HEK293T (cell line): Measurements from ENCODE around the gene SMURF1.

Experiments used
- ARNT ChIP-seq: fragments of 450-650 bp; IDR thresholded peaks from 2 replicates; pipeline ENCODE4 v1.6.1; 2017; ENCODE audit warnings: mild to moderate bottlenecking
- BHLHE40 ChIP-seq: fragments of 450-650 bp; IDR thresholded peaks from 2 replicates; pipeline ENCODE4 v1.6.1; 2016; ENCODE audit warnings: mild to moderate bottlenecking, moderate library complexity, borderline replicate concordance
- FOXA1 ChIP-seq: fragments of 450-650 bp; IDR thresholded peaks from 2 replicates; pipeline ENCODE4 v1.6.1; 2016; ENCODE audit warnings: mild to moderate bottlenecking
- HDGF ChIP-seq: fragments of 450-650 bp; IDR thresholded peaks from 2 replicates; pipeline ENCODE4 v1.6.1; 2017; ENCODE audit warnings: antibody characterized with exemption, borderline replicate concordance
- LEF1 ChIP-seq: fragments of 450-650 bp; IDR thresholded peaks from 2 replicates; pipeline ENCODE4 v1.6.1; 2017; ENCODE audit warnings: mild to moderate bottlenecking, borderline replicate concordance
- NFRKB ChIP-seq: fragments of 450-650 bp; IDR thresholded peaks from 2 replicates; pipeline ENCODE4 v1.6.1; 2016; ENCODE audit warnings: mild to moderate bottlenecking, moderate library complexity
- PKNOX1 ChIP-seq: fragments of 450-650 bp; IDR thresholded peaks from 2 replicates; pipeline ENCODE4 v1.6.1; 2016
- SP1 ChIP-seq: fragments of 450-650 bp; IDR thresholded peaks from 2 replicates; pipeline ENCODE4 v1.6.1; 2017
- SUZ12 ChIP-seq: fragments of 450-650 bp; IDR thresholded peaks from 2 replicates; pipeline ENCODE4 v1.6.1; 2016; ENCODE audit warnings: mild to moderate bottlenecking

GRCh38 chr7:99190359-99191009 is 46.6 kb upstream of the SMURF1 start:
- no peak for TF ChIP-seq BHLHE40
- TF ChIP-seq HDGF, result no peak
- no peak for TF ChIP-seq SP1
- TF ChIP-seq PKNOX1, result no peak
- no peak for TF ChIP-seq SUZ12
- TF ChIP-seq FOXA1, result no peak
- TF ChIP-seq NFRKB, result no peak
- TF ChIP-seq ARNT, result no peak
- TF ChIP-seq LEF1, result no peak
